ENCODE measurements around the gene OR2T5.
"Not testable (repeated sequence)": the region's sequence is repeated elsewhere in the genome, so short reads cannot be mapped to it uniquely, and the experiment has no call there.

DNA sequence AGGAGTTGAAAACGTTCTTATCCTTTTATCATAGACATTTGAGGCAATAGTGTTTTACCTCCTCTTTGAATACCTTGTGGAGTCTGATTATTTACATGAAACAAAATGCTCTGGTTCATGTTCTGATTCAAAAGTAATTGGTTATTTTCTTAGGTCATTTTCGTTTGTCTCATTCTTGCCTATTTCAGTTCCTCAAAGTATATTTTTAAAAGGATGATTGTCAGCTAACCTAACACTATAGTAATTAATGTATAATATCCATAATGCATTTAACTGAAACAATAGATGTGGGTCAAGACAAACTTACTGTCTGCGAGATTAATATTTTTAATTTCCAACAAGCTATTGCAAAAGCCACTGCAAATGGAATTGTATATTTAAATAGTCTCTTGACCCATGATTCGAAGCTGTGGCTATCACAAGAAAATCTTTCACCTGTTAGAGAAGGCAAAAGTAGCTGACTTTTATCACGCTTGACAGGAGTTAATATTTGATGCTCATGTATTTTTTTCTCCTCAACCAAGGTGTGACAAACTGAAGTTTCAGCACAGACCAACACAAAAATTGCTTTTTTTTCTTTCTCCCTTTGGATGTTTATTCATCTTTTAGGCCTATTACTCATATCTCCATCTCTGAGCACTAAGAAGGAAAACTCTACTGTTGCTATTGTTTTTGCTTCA, 37.8 kb upstream of the OR2T5 start:
- not testable (repeated sequence) for TF ChIP-seq EZH2 (IDR thresholded peaks at IDR 0.05; ENCODE audit: insufficient read depth, poor library complexity, severe bottlenecking); EZH2phosphoT487 (IDR thresholded peaks at IDR 0.05; ENCODE audit: insufficient read depth, low read depth)

All from GM23248 (cell line).